Measurements from ENCODE around the gene MCM8. TPM values are rescaled to one million over a fixed set of nuclear protein-coding genes. Genes with fewer than 3 reads are reported as not detected.

The MCM8 gene
- total and polyA plus RNA-seq, 9 of the 15 experiments (the other 6 are each of a cell fraction or from before 2014, with no cell fraction given): 4.5 to 43.8 (median 25.4) TPM

GRCh38 chr20:5989539-5989938 lies 39.1 kb downstream of the MCM8 start:
- Histone ChIP-seq H2AFZ (ENCODE audit: low read depth, low read length) (no peak overlapping the region), H3K9me1 (ENCODE audit: control insufficient read depth, insufficient read depth, low read length) (no peaks in the 10 kb centered on the region), H3K27ac (ENCODE audit: extremely low read depth, low read depth, low read length) (no peak overlapping the region), H4K20me1 (replicated peaks; ENCODE audit: control insufficient read depth, insufficient read depth, low read length) (no peaks in the 10 kb centered on the region), H3K79me2 (ENCODE audit: control insufficient read depth, insufficient read depth, low read length) (no peaks in the 10 kb centered on the region), H3K4me3 (no peak overlapping the region), H3K9ac (ENCODE audit: insufficient read depth in 1 of 2, low read depth in 2 of 2, low read length in 2 of 2) (no peak overlapping the region), H3K4me1 (replicated peaks in 1 of 2; ENCODE audit: control insufficient read depth in 2 of 2, insufficient read depth in 2 of 2, low read length in 2 of 2) (no peaks in the 10 kb centered on the region), H3K9me3 (replicated peaks; ENCODE audit: control insufficient read depth, insufficient read depth, low read depth, low read length) (no peaks in the 10 kb centered on the region), H3K27me3 (ENCODE audit: control insufficient read depth in 2 of 2, insufficient read depth in 2 of 2, low read length in 2 of 2) (no peaks in the 10 kb centered on the region), H3K4me2 (ENCODE audit: insufficient read depth, low read length) (no peak overlapping the region), H3K36me3 (ENCODE audit: control insufficient read depth, insufficient read depth, low read length) (peaks cover 72% of the 10 kb centered on the region; the same call in 2 of the 3 replicates)
- no peak for FAIRE-seq
- intact Hi-C loops (cut with micrococcal nuclease) (no loop called here), in situ Hi-C loops (cut with MboI) (no loop called here)
- no TSS peak for BruUV-seq (replicated peaks)
- 75% methylated on average over 1 of the region's 1 CpG for WGBS (ENCODE audit: insufficient coverage, low coverage, missing lambda C conversion rate)
- TF ChIP-seq CTBP1 (IDR thresholded peaks at IDR 0.05; ENCODE audit: borderline replicate concordance) (no peak), ZNF584 (CRISPR knock-in tag; IDR thresholded peaks at IDR 0.05; ENCODE audit: low read depth) (no peak), ILF3 (IDR thresholded peaks at IDR 0.05; ENCODE audit: borderline replicate concordance) (no peak), ZNF766 (CRISPR knock-in tag; conservative IDR thresholded peaks at IDR 0.05) (no peak), JUND (IDR thresholded peaks at IDR 0.05; ENCODE audit: borderline replicate concordance, low read depth, low read length) (no peak), JUND (tag; IDR thresholded peaks at IDR 0.05; ENCODE audit: borderline replicate concordance, low read depth, low read length) (no peak), BACH1 (tag; IDR thresholded peaks at IDR 0.05) (no peak), PHTF2 (CRISPR knock-in tag; IDR thresholded peaks at IDR 0.05) (no peak), ZKSCAN3 (CRISPR knock-in tag; IDR thresholded peaks at IDR 0.05) (no peak)
- ChIA-PET POLR2A (no interaction called here), CTCF (ENCODE audit: low intra/inter-chr PET ratio) (no interaction called here)
- DNase-seq (ENCODE audit: extremely low read depth in 1 of 4, low spot score in 3 of 4): no peak
- no peak for ATAC-seq
